ENCODE measurements around the gene RMND5A. TPM values are rescaled to one million over a fixed set of nuclear protein-coding genes. Genes with fewer than 3 reads are reported as not detected.
"Not testable (repeated sequence)": the region's sequence is repeated elsewhere in the genome, so short reads cannot be mapped to it uniquely, and the experiment has no call there.

The RMND5A gene
- 10 to 100 TPM; 27.4 to 28.5 TPM for total RNA-seq

GRCh38 chr2:86719637-86720539 is at the start of gene RMND5A:
Gene RMND5A (plus strand): TSS chr2:86720291. CDS start chr2:86720668, 377 bp downstream.
- ATAC-seq (peak; percentile 94), DNase-seq (peak; percentile 93 to 96 (median 94))
- peak within 1 kb of the TSS; percentile 25 to 68 for H3K4me3 ChIP-seq
- H3K4me1 ChIP-seq; H3K36me3 ChIP-seq (replicated peaks in 1 of 2; ENCODE audit: insufficient read depth in 1 of 2, low read depth in 2 of 2); H3K9me3 ChIP-seq; H3K27me3 ChIP-seq; intact Hi-C loops (cut with DNase I): not testable (repeated sequence)
- WGBS, 2 donors: 0% methylated on average over 37 of the region's 95 CpGs; no CpG with 5 or more reads in 1 of the 2 donors
- TF ChIP-seq CTCF (IDR thresholded peaks at IDR 0.05): peak in 1 of 7 experiments; percentile 1
- peak; percentile 77 to 80 (median 77) for TF ChIP-seq POLR2A (IDR thresholded peaks at IDR 0.05)
- H3K27ac ChIP-seq: peak within 1 kb of the TSS; percentile 90 to 93 (median 92)

- WGBS, 2 donors: 30 to 32% methylated on average over 5 of the region's 5 CpGs
- no peaks in the 10 kb centered on the region for H3K27me3 ChIP-seq
- H3K4me3 ChIP-seq: no peak overlapping the region
- H3K27ac ChIP-seq: peak overlapping the region; percentile 11 to 69 (median 65)
- no peaks in the 10 kb centered on the region for H3K36me3 ChIP-seq (replicated peaks in 1 of 2; ENCODE audit: insufficient read depth in 1 of 2, low read depth in 2 of 2)
- H3K9me3 ChIP-seq: no peaks in the 10 kb centered on the region
- peaks cover 27% of the 10 kb centered on the region for H3K4me1 ChIP-seq
- intact Hi-C loops (cut with DNase I): no loop called here
- ATAC-seq (peak; percentile 84), DNase-seq (peak; percentile 34 to 40 (median 37))
- peak in 1 of 3 donors; percentile 13 for TF ChIP-seq POLR2A (IDR thresholded peaks at IDR 0.05)
- no peak for TF ChIP-seq CTCF (IDR thresholded peaks at IDR 0.05)
Measured at GRCh38 chr2:86671337-86671981, 48.6 kb upstream of the RMND5A start.

GRCh38 chr2:86672027-86672545 is 48.0 kb upstream of the RMND5A start:
- H3K4me1 ChIP-seq: peaks cover 27% of the 10 kb centered on the region
- intact Hi-C loops (cut with DNase I): no loop called here
- H3K4me3 ChIP-seq: no peak overlapping the region
- DNase-seq (peak; percentile 10 to 24 (median 20)), ATAC-seq (peak; percentile 43)
- no peak for TF ChIP-seq POLR2A (IDR thresholded peaks at IDR 0.05)
- TF ChIP-seq CTCF (IDR thresholded peaks at IDR 0.05): no peak
- no peaks in the 10 kb centered on the region for H3K9me3 ChIP-seq
- no peaks in the 10 kb centered on the region for H3K27me3 ChIP-seq
- peak overlapping the region in 3 of 4 donors; percentile 64 to 69 (median 66) for H3K27ac ChIP-seq
- 65 to 69% methylated on average over 3 of the region's 3 CpGs for WGBS, 2 donors
- H3K36me3 ChIP-seq (replicated peaks in 1 of 2; ENCODE audit: insufficient read depth in 1 of 2, low read depth in 2 of 2): no peaks in the 10 kb centered on the region

- Histone ChIP-seq H3K4me1 (peaks cover 27% of the 10 kb centered on the region), H3K36me3 (replicated peaks in 1 of 2; ENCODE audit: insufficient read depth in 1 of 2, low read depth in 2 of 2) (no peaks in the 10 kb centered on the region), H3K9me3 (no peaks in the 10 kb centered on the region), H3K27ac (no peak overlapping the region), H3K27me3 (no peaks in the 10 kb centered on the region), H3K4me3 (no peak overlapping the region)
- TF ChIP-seq POLR2A (IDR thresholded peaks at IDR 0.05) (no peak), CTCF (IDR thresholded peaks at IDR 0.05) (no peak)
- no peak for DNase-seq
- WGBS, 2 donors: 95 to 100% methylated on average over 1 of the region's 1 CpG
- no peak for ATAC-seq
- intact Hi-C loops (cut with DNase I): no loop called here
Measured at GRCh38 chr2:86673011-86673410, 47.1 kb upstream of the RMND5A start.

Data from body of pancreas (tissue), 4 donors.